ENCODE results near the gene TPR.

GRCh38 chr1:186337554-186337953 lies 37.5 kb downstream of the TPR start:
- TF ChIP-seq CTCF (IDR thresholded peaks at IDR 0.05; ENCODE audit: borderline replicate concordance, extremely low read depth, low read length, poor library complexity, severe bottlenecking): no peak
- TF ChIP-seq EZH2 (IDR thresholded peaks at IDR 0.05; ENCODE audit: borderline replicate concordance, low read depth, low read length, severe bottlenecking): no peak
